GM18517 (cell line): ENCODE results near the gene AP1G2.
"Not testable (repeated sequence)": the region's sequence is repeated elsewhere in the genome, so short reads cannot be mapped to it uniquely, and the experiment has no call there.

Experiments
- ATAC-seq: cut with Tn5 transposase; IDR thresholded peaks from one replicate; pipeline ENCODE4 v1.9.1; 2021; ENCODE audit warnings: mild to moderate bottlenecking, moderate library complexity; ENCODE audit not compliant: unreplicated experiment

AP1G2 gene

GRCh38 chr14:23542261-23542660 lies 25.3 kb downstream of the AP1G2 start:
- ATAC-seq: no peak

GRCh38 chr14:23540141-23540469 lies 27.5 kb downstream of the AP1G2 start:
- no peak for ATAC-seq

- no peak for ATAC-seq
Measured at GRCh38 chr14:23539248-23540140, 28.1 kb downstream of the AP1G2 start.

GRCh38 chr14:23538785-23539184 lies 28.8 kb downstream of the AP1G2 start:
- no peak for ATAC-seq

GRCh38 chr14:23538050-23538718 lies 29.4 kb downstream of the AP1G2 start:
- ATAC-seq: no peak

- no peak for ATAC-seq
Measured at GRCh38 chr14:23537351-23538049, 30.1 kb downstream of the AP1G2 start.

- ATAC-seq: not testable (repeated sequence)
Measured at GRCh38 chr14:23536906-23537305, 30.7 kb downstream of the AP1G2 start.

- ATAC-seq: no peak
Measured at GRCh38 chr14:23536494-23536893, 31.1 kb downstream of the AP1G2 start.

- no peak for ATAC-seq
Measured at GRCh38 chr14:23535943-23536342, 31.6 kb downstream of the AP1G2 start.

- ATAC-seq: no peak
Measured at GRCh38 chr14:23533652-23534435, 33.7 kb downstream of the AP1G2 start.

GRCh38 chr14:23532658-23533057 lies 34.9 kb downstream of the AP1G2 start:
- ATAC-seq: no peak

GRCh38 chr14:23531391-23531790 lies 36.2 kb downstream of the AP1G2 start:
- ATAC-seq: no peak

- no peak for ATAC-seq
Measured at GRCh38 chr14:23530375-23531055, 37.1 kb downstream of the AP1G2 start.

GRCh38 chr14:23529016-23529415 lies 38.6 kb downstream of the AP1G2 start:
- no peak for ATAC-seq

GRCh38 chr14:23528555-23528954 lies 39.0 kb downstream of the AP1G2 start:
- no peak for ATAC-seq

GRCh38 chr14:23525611-23526010 lies 42.0 kb downstream of the AP1G2 start:
- no peak for ATAC-seq

GRCh38 chr14:23524954-23525353 lies 42.6 kb downstream of the AP1G2 start:
- no peak for ATAC-seq

- no peak for ATAC-seq
Measured at GRCh38 chr14:23523229-23524016, 44.2 kb downstream of the AP1G2 start.

GRCh38 chr14:23522643-23523198 lies 44.9 kb downstream of the AP1G2 start:
- no peak for ATAC-seq
